ENCODE results near the gene TUBB.
"Not testable (repeated sequence)": the region's sequence is repeated elsewhere in the genome, so short reads cannot be mapped to it uniquely, and the experiment has no call there.

The TUBB gene

DNA sequence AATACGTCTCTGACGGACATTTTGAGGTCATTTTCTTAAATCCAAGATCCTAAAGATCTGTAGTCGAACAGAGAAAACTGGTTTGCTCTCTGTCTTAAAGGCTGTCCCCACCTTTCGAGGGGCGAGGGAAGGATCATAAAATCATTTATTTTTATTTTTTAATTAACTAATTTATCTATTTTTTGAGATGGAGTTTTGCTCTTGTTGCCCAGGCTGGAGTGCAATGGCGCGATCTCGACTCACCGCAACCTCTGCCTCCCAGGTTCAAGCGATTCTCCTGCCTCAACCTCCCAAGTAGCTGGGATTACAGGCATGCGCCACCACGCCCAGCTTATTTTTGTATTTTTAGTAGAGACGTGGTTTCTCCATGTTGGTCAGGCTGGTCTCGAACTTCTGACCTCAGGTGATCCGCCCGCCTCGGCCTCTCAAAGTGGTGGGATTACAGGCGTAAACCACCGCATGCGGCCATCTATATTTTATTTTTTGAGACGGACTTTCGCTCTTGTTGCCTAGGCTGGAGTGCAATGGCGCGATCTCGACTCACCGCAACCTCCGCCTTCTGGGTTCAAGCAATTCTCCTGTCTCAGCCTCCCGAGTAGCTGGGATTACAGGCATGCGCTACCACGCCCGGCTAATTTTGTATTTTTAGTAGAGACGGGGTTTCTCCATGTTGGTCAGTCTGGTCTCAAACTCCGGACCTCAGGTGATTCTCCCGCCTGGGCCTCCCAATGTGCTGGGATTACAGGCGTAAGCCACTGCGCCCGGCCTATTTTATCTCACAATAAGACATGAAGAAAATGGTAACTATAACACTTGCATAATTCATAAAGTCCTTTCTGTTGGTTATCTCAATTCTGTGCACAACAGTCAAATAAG, 2.1 kb upstream of the TUBB start:
- not testable (repeated sequence) for DNase-seq (ENCODE audit: low read depth in 2 of 2)

- no peak for DNase-seq (ENCODE audit: low read depth in 2 of 2)
These were observed 796 bp upstream of the TUBB start for GRCh38 chr6:30719356-30719755.

DNA sequence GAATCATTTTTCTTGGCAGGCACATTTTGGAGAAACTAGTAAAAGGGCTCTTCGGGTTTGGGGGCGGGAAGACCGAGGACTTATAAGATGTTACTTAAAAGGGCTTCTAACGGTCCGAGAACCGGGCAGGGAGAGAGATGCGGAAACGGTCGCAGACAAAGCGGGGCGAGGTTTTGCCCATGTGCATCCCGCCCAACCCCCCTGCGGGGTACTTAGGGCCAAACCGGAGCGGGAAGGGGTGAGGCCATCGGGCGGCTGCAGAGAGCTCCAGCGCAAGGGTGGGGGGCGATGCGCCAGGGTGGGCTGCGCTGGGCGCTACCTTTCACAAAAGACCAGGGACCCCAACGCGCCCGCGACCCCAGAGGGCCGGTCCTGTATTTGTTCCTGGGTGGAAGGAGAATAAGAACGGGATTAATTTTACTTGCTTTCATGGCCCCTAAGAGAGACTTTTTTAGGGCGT, 616 bp downstream of the TUBB start:
- DNase-seq (ENCODE audit: low read depth in 2 of 2): peak in 1 of 2 experiments; percentile 54

- peak; percentile 89 to 93 for DNase-seq (ENCODE audit: low read depth in 2 of 2)
These were observed 1.3 kb downstream of the TUBB start for GRCh38 chr6:30721198-30722024.

DNA sequence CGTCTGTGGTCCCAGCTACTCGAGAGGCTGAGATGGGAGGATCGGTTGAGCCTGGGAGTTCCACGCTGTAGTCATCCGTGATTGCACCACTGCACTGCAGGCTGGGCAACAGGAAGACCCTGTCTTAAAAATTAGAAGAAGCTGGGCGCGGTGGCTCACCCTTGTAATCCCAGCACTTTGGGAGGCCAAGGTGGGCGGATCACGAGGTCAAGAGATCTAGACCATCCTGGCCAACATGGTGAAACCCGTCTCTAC, 1.8 kb downstream of the TUBB start:
- DNase-seq (ENCODE audit: low read depth in 2 of 2): not testable (repeated sequence)

GRCh38 chr6:30722280-30723112, 2.3 kb downstream of the TUBB start:
- peak in 1 of 2 experiments; percentile 77 for DNase-seq (ENCODE audit: low read depth in 2 of 2)

- not testable (repeated sequence) for DNase-seq (ENCODE audit: low read depth in 2 of 2)
These were observed 3.1 kb downstream of the TUBB start for GRCh38 chr6:30723159-30723842.

GRCh38 chr6:30723843-30724741, 3.9 kb downstream of the TUBB start:
- not testable (repeated sequence) for DNase-seq (ENCODE audit: low read depth in 2 of 2)

DNA sequence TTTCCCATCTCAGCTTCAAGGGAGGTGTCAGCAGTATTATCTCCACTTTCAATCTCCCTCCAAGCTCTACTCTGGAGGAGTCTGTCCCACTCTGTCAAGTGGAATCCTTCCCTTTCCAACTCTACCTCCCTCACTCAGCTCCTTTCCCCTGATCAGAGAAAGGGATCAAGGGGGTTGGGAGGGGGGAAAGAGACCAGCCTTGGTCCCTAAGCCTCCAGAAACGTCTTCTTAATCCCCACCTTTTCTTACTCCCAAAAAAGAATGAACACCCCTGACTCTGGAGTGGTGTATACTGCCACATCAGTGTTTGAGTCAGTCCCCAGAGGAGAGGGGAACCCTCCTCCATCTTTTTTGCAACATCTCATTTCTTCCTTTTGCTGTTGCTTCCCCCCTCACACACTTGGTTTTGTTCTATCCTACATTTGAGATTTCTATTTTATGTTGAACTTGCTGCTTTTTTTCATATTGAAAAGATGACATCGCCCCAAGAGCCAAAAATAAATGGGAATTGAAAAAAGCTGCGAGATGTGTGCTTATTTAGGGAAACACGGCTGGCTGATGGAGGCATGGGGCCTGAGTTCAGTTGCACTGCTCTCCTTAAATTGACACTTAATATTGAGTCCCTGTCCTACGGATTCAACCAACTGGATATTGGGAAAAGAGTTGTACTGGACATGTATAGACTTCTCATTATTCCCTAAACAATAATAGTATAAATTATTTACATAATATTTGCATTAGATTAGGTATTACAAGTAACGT, 4.9 kb downstream of the TUBB start:
- no peak for DNase-seq (ENCODE audit: low read depth in 2 of 2)

DNA sequence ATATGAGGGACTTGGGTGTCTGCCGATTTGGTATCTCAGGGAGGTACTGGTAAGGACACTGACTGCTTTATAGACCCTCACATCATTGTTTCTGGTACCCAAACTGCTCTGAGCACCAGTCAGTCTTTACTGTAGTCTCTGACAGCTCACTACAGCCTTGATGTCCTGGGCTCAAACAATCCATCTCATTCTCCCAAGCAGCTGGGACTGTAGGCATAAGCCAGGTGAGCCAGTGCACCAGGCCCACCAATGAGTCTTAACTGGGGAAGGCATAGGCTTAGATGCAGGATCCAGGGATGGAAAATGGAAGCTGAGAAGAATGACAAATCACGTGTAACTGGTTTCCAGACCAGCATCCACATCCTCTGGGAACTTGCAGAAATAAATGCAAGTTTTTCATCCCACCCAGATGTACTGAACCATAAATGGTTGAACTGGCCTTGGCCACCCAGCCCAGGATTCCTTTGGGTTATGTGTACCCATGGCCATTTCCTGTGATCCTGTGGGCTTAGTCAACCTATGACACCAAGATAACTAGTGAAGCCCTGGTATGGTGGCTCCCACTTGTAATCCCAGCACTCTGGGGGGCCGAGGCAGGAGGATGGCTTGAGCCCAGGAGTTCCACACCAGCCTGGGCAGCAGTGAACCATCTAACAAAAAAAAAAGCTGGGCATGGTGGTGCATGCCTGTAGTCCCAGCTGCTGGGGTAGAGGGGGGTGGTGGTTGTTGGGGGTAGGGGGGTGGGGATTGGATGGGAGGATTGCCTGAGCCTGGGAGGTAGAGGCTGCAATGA, 5.8 kb downstream of the TUBB start:
- DNase-seq (ENCODE audit: low read depth in 2 of 2): no peak

GRCh38 chr6:30726506-30727413, 6.6 kb downstream of the TUBB start:
- no peak for DNase-seq (ENCODE audit: low read depth in 2 of 2)

GRCh38 chr6:30727920-30728553, 7.9 kb downstream of the TUBB start:
- no peak for DNase-seq (ENCODE audit: low read depth in 2 of 2)

DNA sequence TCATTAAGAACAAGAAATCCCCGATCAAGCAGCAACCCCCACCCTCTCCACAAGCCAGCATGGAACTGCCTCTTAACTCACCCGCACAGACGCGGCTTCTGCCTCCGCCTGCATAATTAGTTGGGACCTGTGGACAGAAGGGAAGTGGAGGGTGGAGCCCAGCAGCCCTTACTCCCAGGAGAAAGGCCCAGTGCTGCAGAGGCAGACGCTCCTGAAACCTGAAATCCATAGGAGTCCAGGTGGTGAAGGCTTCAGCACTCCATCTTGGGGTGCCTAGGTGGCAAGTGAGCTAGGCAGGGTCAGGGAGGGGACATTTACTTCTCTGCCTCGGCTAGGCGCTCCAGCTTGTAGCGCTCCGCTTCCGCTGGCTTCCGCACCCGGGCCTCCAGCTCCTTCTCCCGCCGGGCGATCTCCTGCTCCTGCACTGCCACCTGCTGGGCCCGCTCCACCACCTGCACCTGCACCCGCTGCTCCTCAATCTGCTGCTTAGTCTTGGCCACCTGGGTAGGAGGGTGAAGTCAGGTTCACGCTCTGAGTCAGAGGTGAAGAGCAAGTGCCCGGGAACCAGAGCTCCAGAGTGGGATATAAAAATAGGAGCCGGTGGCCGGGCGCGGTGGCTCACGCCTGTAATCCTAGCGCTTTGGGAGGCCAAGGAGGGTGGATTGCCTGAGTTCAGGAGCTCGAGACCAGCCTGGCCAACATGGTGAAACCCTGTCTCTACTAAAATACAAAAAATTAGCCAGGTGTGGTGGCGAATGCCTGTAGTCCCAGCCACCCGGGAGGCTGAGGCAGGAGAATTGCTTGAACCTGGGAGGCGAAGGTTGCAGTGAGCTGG, 10.7 kb downstream of the TUBB start:
- peak; percentile 74 to 81 for DNase-seq (ENCODE audit: low read depth in 2 of 2)

- no peak for DNase-seq (ENCODE audit: low read depth in 2 of 2)
These were observed 12.2 kb downstream of the TUBB start for GRCh38 chr6:30732237-30732943.

DNA sequence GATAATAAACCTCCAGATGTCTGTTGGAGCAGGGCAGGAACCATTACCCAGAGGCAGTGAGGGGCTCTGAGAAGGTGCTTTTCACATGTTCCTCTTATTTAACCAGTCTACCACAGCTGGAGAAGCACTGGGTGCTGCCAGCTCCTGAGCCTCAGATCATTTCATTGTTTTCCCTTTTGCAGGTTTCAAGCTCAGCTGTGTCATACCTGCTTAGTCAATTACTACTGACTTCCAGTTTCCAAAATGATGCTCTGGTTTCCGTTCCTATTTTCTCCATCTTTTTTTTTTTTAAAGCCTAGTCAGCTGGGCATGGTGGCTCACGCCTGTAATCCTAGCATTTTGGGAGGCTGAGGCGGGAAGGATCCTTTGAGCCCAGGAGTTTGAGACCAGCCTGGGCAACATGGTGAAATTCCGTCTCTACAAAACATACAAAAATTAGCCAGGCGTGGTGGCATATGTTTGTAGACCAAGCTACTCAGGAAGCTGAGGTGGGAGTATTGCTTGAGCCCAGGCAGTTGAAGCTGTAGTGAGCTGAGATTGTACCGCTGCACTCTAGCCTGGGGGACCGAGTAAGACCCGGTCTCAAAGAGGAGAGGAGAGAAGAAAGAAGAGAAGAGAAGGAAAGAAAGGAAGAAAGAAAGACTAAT, 15.6 kb downstream of the TUBB start:
- DNase-seq (ENCODE audit: low read depth in 2 of 2): no peak
